Stimulated activated CD8-positive, alpha-beta memory T cell treated with anti-CD3 and anti-CD28 coated beads, Interleukin-7, amount 100 ng/mL, for 48 hours (primary cell): ENCODE data around the gene PREP.

Source experiments
- DNase-seq, 2 donors: peaks; one replicate each; pipeline ENCODE4 v3.0.0-alpha.2; 2020; ENCODE audit warnings: low read depth in 1 of 2; ENCODE audit errors: extremely low read depth in 1 of 2

PREP gene

GRCh38 chr6:105317607-105318533 lies 85.0 kb downstream of the PREP start:
- DNase-seq = no peak

- no peak for DNase-seq
Measured at GRCh38 chr6:105313211-105313610, 89.7 kb downstream of the PREP start.

GRCh38 chr6:105310947-105311346 lies 91.9 kb downstream of the PREP start:
- no peak for DNase-seq

- no peak for DNase-seq
Measured at GRCh38 chr6:105310371-105310770, 92.5 kb downstream of the PREP start.

- DNase-seq = no peak
Measured at GRCh38 chr6:105308840-105309239, 94.0 kb downstream of the PREP start.

GRCh38 chr6:105305521-105305920 lies 97.4 kb downstream of the PREP start:
- no peak for DNase-seq

- no peak for DNase-seq
Measured at GRCh38 chr6:105304825-105305224, 98.1 kb downstream of the PREP start.

- no peak for DNase-seq
Measured at GRCh38 chr6:105304366-105304765, 98.5 kb downstream of the PREP start.

- no peak for DNase-seq
Measured at GRCh38 chr6:105302617-105303128, 100.2 kb downstream of the PREP start.

- no peak for DNase-seq
Measured at GRCh38 chr6:105301756-105302616, 100.9 kb downstream of the PREP start.

- no peak for DNase-seq
Measured at GRCh38 chr6:105301072-105301503, 101.8 kb downstream of the PREP start.

GRCh38 chr6:105300090-105300489 lies 102.8 kb downstream of the PREP start:
- DNase-seq = no peak

GRCh38 chr6:105294129-105294528 lies 108.8 kb downstream of the PREP start:
- DNase-seq = no peak

- no peak for DNase-seq
Measured at GRCh38 chr6:105292689-105293339, 110.1 kb downstream of the PREP start.

- no peak for DNase-seq
Measured at GRCh38 chr6:105291525-105291924, 111.4 kb downstream of the PREP start.

GRCh38 chr6:105282631-105283585 lies 120.0 kb downstream of the PREP start:
- no peak for DNase-seq

GRCh38 chr6:105280033-105280432 lies 122.8 kb downstream of the PREP start:
- DNase-seq = no peak

- DNase-seq = no peak
Measured at GRCh38 chr6:105279463-105279862, 123.4 kb downstream of the PREP start.

- DNase-seq = no peak
Measured at GRCh38 chr6:105278813-105279212, 124.1 kb downstream of the PREP start.

GRCh38 chr6:105278035-105278434 lies 124.8 kb downstream of the PREP start:
- no peak for DNase-seq
